LHCN-M2 (cell line): ENCODE results near the gene TOP3B. TPM values are rescaled to one million over a fixed set of nuclear protein-coding genes. Genes with fewer than 3 reads are reported as not detected.
"Not testable (repeated sequence)": the region's sequence is repeated elsewhere in the genome, so short reads cannot be mapped to it uniquely, and the experiment has no call there.

ENCODE experiments used
- DNase-seq: peaks from one replicate; pipeline ENCODE4 v3.0.0-alpha.2; 2012; ENCODE audit warnings: low read depth
- total RNA-seq: library from RNA; depleted of rRNA; stranded (reverse); fragments of >200 nt; gene quantifications from 2 replicates; pipeline ENCODE4 v1.2.3, GENCODE V29; 2014

Gene TOP3B
- total RNA-seq, 1 experiment from 2014 or later: 27.4 TPM

- DNase-seq: no peak
Measured at GRCh38 chr22:21927174-21927823, 55.3 kb downstream of the TOP3B start.

GRCh38 chr22:21926728-21927127 lies 55.9 kb downstream of the TOP3B start:
- DNase-seq: no peak

- DNase-seq: no peak
Measured at GRCh38 chr22:21923163-21923561, 59.4 kb downstream of the TOP3B start.

- no peak for DNase-seq
Measured at GRCh38 chr22:21922370-21923162, 60.0 kb downstream of the TOP3B start.

GRCh38 chr22:21921729-21922128 lies 60.9 kb downstream of the TOP3B start:
- no peak for DNase-seq

GRCh38 chr22:21921184-21921721 lies 61.3 kb downstream of the TOP3B start:
- DNase-seq: no peak

- DNase-seq: no peak
Measured at GRCh38 chr22:21920341-21921183, 62.0 kb downstream of the TOP3B start.

- DNase-seq: no peak
Measured at GRCh38 chr22:21919526-21920307, 62.9 kb downstream of the TOP3B start.

- DNase-seq: no peak
Measured at GRCh38 chr22:21918466-21919185, 64.0 kb downstream of the TOP3B start.

GRCh38 chr22:21917959-21918261 lies 64.7 kb downstream of the TOP3B start:
- DNase-seq: no peak

GRCh38 chr22:21917181-21917958 lies 65.2 kb downstream of the TOP3B start:
- DNase-seq: no peak

- DNase-seq: no peak
Measured at GRCh38 chr22:21916309-21916918, 66.2 kb downstream of the TOP3B start.

- DNase-seq: no peak
Measured at GRCh38 chr22:21915624-21916308, 66.8 kb downstream of the TOP3B start.

- DNase-seq: not testable (repeated sequence)
Measured at GRCh38 chr22:21914033-21914642, 68.4 kb downstream of the TOP3B start.

GRCh38 chr22:21910367-21910766 lies 72.2 kb downstream of the TOP3B start:
- DNase-seq: not testable (repeated sequence)

- no peak for DNase-seq
Measured at GRCh38 chr22:21909871-21910270, 72.7 kb downstream of the TOP3B start.

- no peak for DNase-seq
Measured at GRCh38 chr22:21907638-21908522, 74.7 kb downstream of the TOP3B start.
